ENCODE results near the gene NCF4. TPM values are rescaled to one million over a fixed set of nuclear protein-coding genes. Genes with fewer than 3 reads are reported as not detected.

The NCF4 gene
- total RNA-seq, 1 donor from 2014 or later = not detected

DNA sequence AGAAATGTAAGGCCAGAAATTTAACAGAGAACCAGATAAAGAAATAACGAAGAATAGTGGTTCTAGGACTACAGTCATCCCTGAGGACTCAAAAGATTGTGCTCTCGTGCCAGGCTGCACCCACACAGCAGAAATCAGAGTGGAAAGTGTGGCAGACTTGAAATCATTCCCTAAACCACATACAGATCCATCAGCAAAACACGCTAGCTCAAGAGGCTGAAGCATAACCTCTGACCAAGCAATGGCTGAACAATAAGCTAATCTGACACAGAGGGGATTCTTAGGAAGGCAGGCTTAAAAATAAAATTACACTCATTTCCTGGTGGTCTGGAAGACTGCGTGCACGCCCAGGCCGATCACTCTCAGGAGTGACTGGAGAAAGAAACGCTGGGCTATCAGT is 19.0 kb downstream of the NCF4 start:
- TF ChIP-seq, protein P1, sequence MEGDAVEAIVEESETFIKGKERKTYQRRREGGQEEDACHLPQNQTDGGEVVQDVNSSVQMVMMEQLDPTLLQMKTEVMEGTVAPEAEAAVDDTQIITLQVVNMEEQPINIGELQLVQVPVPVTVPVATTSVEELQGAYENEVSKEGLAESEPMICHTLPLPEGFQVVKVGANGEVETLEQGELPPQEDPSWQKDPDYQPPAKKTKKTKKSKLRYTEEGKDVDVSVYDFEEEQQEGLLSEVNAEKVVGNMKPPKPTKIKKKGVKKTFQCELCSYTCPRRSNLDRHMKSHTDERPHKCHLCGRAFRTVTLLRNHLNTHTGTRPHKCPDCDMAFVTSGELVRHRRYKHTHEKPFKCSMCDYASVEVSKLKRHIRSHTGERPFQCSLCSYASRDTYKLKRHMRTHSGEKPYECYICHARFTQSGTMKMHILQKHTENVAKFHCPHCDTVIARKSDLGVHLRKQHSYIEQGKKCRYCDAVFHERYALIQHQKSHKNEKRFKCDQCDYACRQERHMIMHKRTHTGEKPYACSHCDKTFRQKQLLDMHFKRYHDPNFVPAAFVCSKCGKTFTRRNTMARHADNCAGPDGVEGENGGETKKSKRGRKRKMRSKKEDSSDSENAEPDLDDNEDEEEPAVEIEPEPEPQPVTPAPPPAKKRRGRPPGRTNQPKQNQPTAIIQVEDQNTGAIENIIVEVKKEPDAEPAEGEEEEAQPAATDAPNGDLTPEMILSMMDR (IDR thresholded peaks at IDR 0.05; ENCODE audit: unreplicated experiment) = no peak
- peaks cover 23% of the 10 kb centered on the region for H3K9me3 Mint-ChIP-seq
- H3K36me3 Mint-ChIP-seq = peaks cover 5% of the 10 kb centered on the region
- no peaks in the 10 kb centered on the region for H3K4me1 Mint-ChIP-seq
- DNase-seq (ENCODE audit: low spot score in 2 of 2, unreplicated experiment in 2 of 2) = no peak
- no peak overlapping the region for H3K27ac Mint-ChIP-seq
- no peak overlapping the region for H3K4me3 Mint-ChIP-seq
- peaks cover 31% of the 10 kb centered on the region for H3K27me3 Mint-ChIP-seq (ENCODE audit: low read depth)

DNA sequence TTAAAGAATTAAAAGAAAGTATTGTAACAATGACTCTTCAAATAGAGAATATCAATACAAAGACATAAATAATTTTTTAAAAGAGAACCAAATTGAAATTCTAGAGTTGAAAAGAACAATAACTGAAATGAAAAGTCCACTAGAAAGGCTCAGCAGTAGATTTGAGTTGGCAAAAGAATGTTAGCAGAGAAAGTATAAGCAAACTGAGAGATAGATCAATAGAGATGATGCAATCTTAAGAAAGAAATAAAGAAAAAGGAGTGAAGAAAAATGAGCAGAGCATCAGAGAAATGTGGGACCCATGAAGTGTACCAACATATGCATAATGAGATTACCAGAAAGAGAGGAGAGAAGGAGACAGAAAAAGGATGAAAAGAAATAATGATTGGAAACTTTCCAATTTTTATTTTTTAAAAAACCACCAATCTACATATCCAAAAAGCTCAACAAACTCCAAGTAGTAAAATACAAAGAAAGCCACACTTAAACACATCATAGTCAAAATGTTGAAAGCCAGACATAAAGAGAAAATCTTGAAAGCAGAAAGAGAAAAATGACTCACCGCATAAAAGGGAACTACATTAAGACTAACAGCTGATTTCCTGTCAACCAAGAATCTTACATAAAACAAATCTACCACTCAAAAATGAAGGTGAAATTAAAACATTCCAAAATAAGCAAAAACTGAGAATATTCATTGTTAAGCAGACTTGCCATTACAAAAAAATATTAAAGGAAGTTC is 20.9 kb downstream of the NCF4 start:
- Mint-ChIP-seq H3K9me3 (peaks cover 23% of the 10 kb centered on the region), H3K4me1 (no peaks in the 10 kb centered on the region), H3K27ac (no peak overlapping the region), H3K27me3 (ENCODE audit: low read depth) (peaks cover 26% of the 10 kb centered on the region), H3K4me3 (no peak overlapping the region), H3K36me3 (peaks cover 5% of the 10 kb centered on the region)
- DNase-seq (ENCODE audit: low spot score in 2 of 2, unreplicated experiment in 2 of 2) = no peak
- TF ChIP-seq, protein P1 (IDR thresholded peaks at IDR 0.05; ENCODE audit: unreplicated experiment) = no peak

DNA sequence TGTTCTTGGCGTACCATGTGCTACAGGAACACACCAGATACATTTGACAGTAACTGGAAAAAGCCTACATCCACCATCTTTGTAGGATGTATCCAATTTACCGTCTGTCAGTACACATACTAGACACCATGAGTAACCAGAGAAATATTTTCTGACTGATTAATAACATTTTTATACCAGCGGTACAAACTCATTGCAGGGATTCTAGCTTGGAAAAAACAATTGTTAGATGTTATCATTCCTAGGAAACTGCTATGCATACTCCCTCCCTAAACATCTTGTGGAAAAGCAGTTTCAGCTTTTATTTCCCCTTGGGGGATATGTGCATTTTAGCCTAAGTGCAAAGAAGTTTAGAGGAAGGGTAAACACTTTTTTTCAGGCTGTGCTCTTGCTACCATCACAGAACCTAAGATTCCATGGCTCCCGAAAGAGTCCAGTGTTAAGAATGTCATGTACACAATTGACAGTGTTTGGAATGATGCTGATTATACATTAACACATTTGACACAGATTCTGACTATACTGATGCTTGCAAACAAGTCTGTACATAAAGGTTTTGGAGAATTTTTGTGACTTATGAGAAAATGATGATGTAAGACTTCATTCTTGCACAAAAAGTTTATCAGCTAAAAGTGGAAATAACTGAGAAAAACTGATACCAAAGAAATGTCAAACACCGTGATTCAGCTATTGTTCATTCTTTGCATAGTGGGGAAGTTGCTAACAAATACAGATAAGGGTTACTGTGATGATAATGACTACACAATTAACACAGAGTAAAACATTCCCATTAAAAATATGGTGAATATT is 23.7 kb downstream of the NCF4 start:
- H3K4me3 Mint-ChIP-seq = no peak overlapping the region
- H3K27ac Mint-ChIP-seq = no peak overlapping the region
- TF ChIP-seq, protein P1 (IDR thresholded peaks at IDR 0.05; ENCODE audit: unreplicated experiment) = no peak
- H3K4me1 Mint-ChIP-seq = no peaks in the 10 kb centered on the region
- DNase-seq (ENCODE audit: low spot score in 2 of 2, unreplicated experiment in 2 of 2) = no peak
- peaks cover 5% of the 10 kb centered on the region for H3K36me3 Mint-ChIP-seq
- peaks cover 11% of the 10 kb centered on the region for H3K27me3 Mint-ChIP-seq (ENCODE audit: low read depth)
- peaks cover 26% of the 10 kb centered on the region for H3K9me3 Mint-ChIP-seq

DNA sequence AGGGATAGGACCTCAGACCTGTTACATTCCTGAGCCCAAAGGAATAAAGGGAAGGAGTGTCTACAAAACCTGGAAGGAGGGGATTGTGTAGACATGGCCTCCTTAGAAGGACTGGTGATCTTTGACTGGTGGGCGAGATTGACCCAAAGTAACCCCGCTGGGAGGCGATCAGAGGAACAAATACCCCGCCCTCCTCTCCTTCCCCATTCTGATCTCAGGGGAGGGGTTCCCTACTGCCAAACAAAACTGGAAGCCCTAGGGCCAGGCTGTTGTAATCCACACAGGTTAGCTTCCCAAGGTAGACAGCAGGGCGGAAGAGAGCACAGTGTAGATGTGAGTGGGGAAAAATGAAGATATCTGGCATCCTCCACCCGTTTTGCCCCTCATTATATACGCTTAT is 24.7 kb downstream of the NCF4 start:
- Mint-ChIP-seq H3K36me3 (peaks cover 5% of the 10 kb centered on the region), H3K9me3 (peaks cover 26% of the 10 kb centered on the region)
- TF ChIP-seq, protein P1 (IDR thresholded peaks at IDR 0.05; ENCODE audit: unreplicated experiment) = no peak

DNA sequence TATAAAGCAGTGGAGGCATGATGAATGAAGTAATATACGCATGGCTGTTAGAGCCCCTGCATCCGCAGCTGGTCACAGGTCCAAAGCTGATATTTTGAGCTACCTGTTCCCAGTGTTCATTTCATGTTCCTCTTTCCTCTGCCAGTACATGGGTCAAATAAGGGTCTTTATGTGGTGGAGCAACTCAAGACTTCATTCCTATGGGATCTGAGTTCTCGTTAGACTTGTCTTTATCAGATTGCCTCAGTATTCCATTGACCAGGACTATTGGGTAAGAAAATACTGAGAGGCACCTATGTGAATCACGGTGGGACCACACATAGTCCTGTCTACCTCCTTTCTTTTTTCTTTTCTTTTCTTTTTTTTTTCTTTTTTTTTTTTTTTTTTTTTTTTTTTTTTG is 25.2 kb downstream of the NCF4 start:
- Mint-ChIP-seq H3K4me3 (no peak overlapping the region), H3K9me3 (peaks cover 22% of the 10 kb centered on the region), H3K27ac (no peak overlapping the region), H3K27me3 (ENCODE audit: low read depth) (peaks cover 13% of the 10 kb centered on the region), H3K4me1 (no peaks in the 10 kb centered on the region), H3K36me3 (peaks cover 5% of the 10 kb centered on the region)
- DNase-seq (ENCODE audit: low spot score in 2 of 2, unreplicated experiment in 2 of 2) = no peak
- TF ChIP-seq, protein P1 (IDR thresholded peaks at IDR 0.05; ENCODE audit: unreplicated experiment) = no peak

More for the DNA sequence above, 24.7 kb downstream of the NCF4 start:
- Mint-ChIP-seq H3K4me1 (no peaks in the 10 kb centered on the region), H3K27ac (no peak overlapping the region), H3K27me3 (ENCODE audit: low read depth) (peaks cover 13% of the 10 kb centered on the region), H3K4me3 (no peak overlapping the region)
- DNase-seq (ENCODE audit: low spot score in 2 of 2, unreplicated experiment in 2 of 2) = no peak
